ENCODE data around the gene MYL9. TPM values are rescaled to one million over a fixed set of nuclear protein-coding genes. Genes with fewer than 3 reads are reported as not detected.

Gene MYL9
- polyA plus RNA-seq, 3 donors, result 0.08 to 0.20 TPM; not detected in 1

- TF ChIP-seq CTCF (IDR thresholded peaks at IDR 0.05), result no peak
- Mint-ChIP-seq H3K27me3 (ENCODE audit: low read depth in 3 of 3) (no peaks in the 10 kb centered on the region), H3K4me3 (no peak overlapping the region), H3K4me1 (peaks cover 70% of the 10 kb centered on the region), H3K27ac (peak overlapping the region in 4 of 7 donors; percentile 40 to 63 (median 52)), H3K36me3 (peaks cover 29 to 48% of the 10 kb centered on the region in 2 donors), H3K9me3 (peaks cover 0 to 6% (median 0%) of the 10 kb centered on the region in 7 donors)
- peaks cover 10% of the 10 kb centered on the region for H4K20me1 ChIP-seq (ENCODE audit: insufficient read depth, low read length)
- no peak overlapping the region for H3K4me2 ChIP-seq (replicated peaks; ENCODE audit: extremely low read depth, low read length, poor library complexity, severe bottlenecking)
- H3K79me2 ChIP-seq (ENCODE audit: insufficient read depth, low read length), result peaks cover 4% of the 10 kb centered on the region
- peaks cover 66 to 69% of the 10 kb centered on the region in 2 donors for H3K4me1 ChIP-seq (ENCODE audit: control insufficient read depth in 1 of 2, insufficient read depth in 2 of 2, low read length in 2 of 2)
- H2AFZ ChIP-seq (ENCODE audit: insufficient read depth, low read depth, low read length, poor library complexity, severe bottlenecking), result no peak overlapping the region
- no peak overlapping the region for H3K4me3 ChIP-seq (replicated peaks in 1 of 3; ENCODE audit: low read depth in 2 of 3, low read length in 3 of 3)
- H3K9me3 ChIP-seq (replicated peaks in 1 of 2; ENCODE audit: control insufficient read depth in 1 of 2, insufficient read depth in 1 of 2, low read length in 2 of 2), result no peaks in the 10 kb centered on the region
- intact Hi-C loops (cut with micrococcal nuclease), result loop anchor here (5.0 kb wide), 1 partner anchor 35 kb away; no protein-coding TSS in a partner anchor
- H3K9ac ChIP-seq (ENCODE audit: insufficient read depth, low read length, poor library complexity, severe bottlenecking), result no peak overlapping the region
- H3K27ac ChIP-seq (ENCODE audit: low read depth in 1 of 2, low read length in 2 of 2), result no peak overlapping the region
- peaks cover 11 to 37% of the 10 kb centered on the region in 2 donors for H3K36me3 ChIP-seq (replicated peaks in 1 of 2; ENCODE audit: control insufficient read depth in 1 of 2, insufficient read depth in 2 of 2, low read length in 2 of 2)
- 55% methylated on average over 5 of the region's 9 CpGs for WGBS (ENCODE audit: insufficient coverage)
- no peak for DNase-seq
- H3K27me3 ChIP-seq (ENCODE audit: control insufficient read depth in 2 of 2, insufficient read depth in 2 of 2, low read length in 2 of 2), result no peaks in the 10 kb centered on the region
These were observed 50.7 kb downstream of the MYL9 start for GRCh38 chr20:36591854-36592641.

DNA sequence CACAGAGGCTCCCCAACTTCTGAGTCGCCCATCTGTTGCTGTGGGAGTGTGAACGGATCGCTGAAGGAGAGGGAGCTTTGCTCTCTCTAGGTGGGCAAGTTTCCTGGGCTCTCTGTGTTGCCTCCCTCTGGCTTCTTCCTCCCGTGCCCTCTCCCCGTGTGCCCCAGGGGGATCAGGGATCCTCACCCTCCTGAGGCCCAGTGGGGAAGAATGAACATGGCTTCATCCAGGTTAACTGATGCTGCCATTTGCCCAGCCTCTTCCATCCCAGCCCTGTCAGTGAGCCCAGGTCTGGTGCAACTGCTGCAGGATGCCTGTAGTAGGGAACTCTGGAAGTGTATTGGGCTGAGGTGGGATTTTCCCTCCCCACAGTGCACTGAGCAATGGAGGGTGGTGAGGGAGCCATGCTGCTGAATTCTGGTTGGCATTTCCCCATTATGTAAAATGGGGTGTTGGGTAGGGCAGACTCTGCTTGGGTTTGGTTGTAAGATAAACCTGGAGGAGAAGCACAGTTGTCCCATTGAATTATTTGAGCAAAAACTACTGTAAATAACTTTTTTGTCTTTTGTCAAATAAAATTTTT lies 52.1 kb downstream of the MYL9 start:
- H3K4me3 Mint-ChIP-seq, result no peak overlapping the region
- Histone ChIP-seq H3K27ac (ENCODE audit: low read depth in 1 of 2, low read length in 2 of 2) (peak overlapping the region; percentile 57 to 88), H3K4me2 (replicated peaks; ENCODE audit: extremely low read depth, low read length, poor library complexity, severe bottlenecking) (no peak overlapping the region), H3K9me3 (replicated peaks in 1 of 2; ENCODE audit: control insufficient read depth in 1 of 2, insufficient read depth in 1 of 2, low read length in 2 of 2) (no peaks in the 10 kb centered on the region), H3K36me3 (replicated peaks in 1 of 2; ENCODE audit: control insufficient read depth in 1 of 2, insufficient read depth in 2 of 2, low read length in 2 of 2) (peaks cover 9 to 34% of the 10 kb centered on the region in 2 donors), H4K20me1 (ENCODE audit: insufficient read depth, low read length) (peaks cover 3% of the 10 kb centered on the region), H3K4me3 (replicated peaks in 1 of 3; ENCODE audit: low read depth in 2 of 3, low read length in 3 of 3) (no peak overlapping the region), H3K9ac (ENCODE audit: insufficient read depth, low read length, poor library complexity, severe bottlenecking) (no peak overlapping the region), H3K27me3 (ENCODE audit: control insufficient read depth in 2 of 2, insufficient read depth in 2 of 2, low read length in 2 of 2) (no peaks in the 10 kb centered on the region), H3K4me1 (ENCODE audit: control insufficient read depth in 1 of 2, insufficient read depth in 2 of 2, low read length in 2 of 2) (peaks cover 52 to 57% of the 10 kb centered on the region in 2 donors), H2AFZ (ENCODE audit: insufficient read depth, low read depth, low read length, poor library complexity, severe bottlenecking) (no peak overlapping the region), H3K79me2 (ENCODE audit: insufficient read depth, low read length) (peaks cover 4% of the 10 kb centered on the region)
- WGBS (ENCODE audit: insufficient coverage), result 100% methylated on average over 4 of the region's 5 CpGs
- peak in 1 of 3 donors; percentile 64 for DNase-seq
- H3K4me1 Mint-ChIP-seq, result peaks cover 57% of the 10 kb centered on the region
- no peaks in the 10 kb centered on the region for H3K27me3 Mint-ChIP-seq (ENCODE audit: low read depth in 3 of 3)
- no peak for TF ChIP-seq CTCF (IDR thresholded peaks at IDR 0.05)
- intact Hi-C loops (cut with micrococcal nuclease), result loop anchor here (5.0 kb wide), 1 partner anchor 36 kb away; no protein-coding TSS in a partner anchor
- peak overlapping the region; percentile 83 to 95 (median 91) for H3K27ac Mint-ChIP-seq
- H3K36me3 Mint-ChIP-seq, result peaks cover 27 to 46% of the 10 kb centered on the region in 2 donors
- H3K9me3 Mint-ChIP-seq, result peaks cover 0 to 6% (median 0%) of the 10 kb centered on the region in 7 donors
